OCI-LY7 (cell line): Measurements from ENCODE around the gene CLEC16A. TPM values are rescaled to one million over a fixed set of nuclear protein-coding genes. Genes with fewer than 3 reads are reported as not detected.

Source experiments
- BruUV-seq: library from RNA; stranded (reverse); fragments of 400-500 nt; replicated peaks from 2 replicates; lab custom pipeline; 2021; lab: Mats Ljungman, UMichigan
- CTCF ChIA-PET: fragments of 300-600 bp; sonication (Branson Sonifier 250); formaldehyde crosslinking; loops from one replicate; lab custom pipeline; 2022; ENCODE audit warnings: antibody characterized with exemption; ENCODE audit not compliant: unreplicated experiment; lab: Charles Lee
- POLR2A ChIA-PET: fragments of 300-600 bp; sonication (Branson Sonifier 250); formaldehyde crosslinking; loops from one replicate; lab custom pipeline; 2022; ENCODE audit warnings: antibody characterized with exemption; lab: Charles Lee
- DNase-seq: peaks from one replicate; pipeline ENCODE4 v3.0.0-alpha.2; 2015; ENCODE audit warnings: low spot score
- H2AFZ ChIP-seq: fragments of 200-600 bp; sonication (generic), shearing (Covaris generic); 2 replicates; pipeline ENCODE4 v1.6.1; 2014; ENCODE audit warnings: mild to moderate bottlenecking, antibody characterized with exemption, low read length, moderate library complexity
- H3K27ac ChIP-seq: fragments of 200-600 bp; sonication (generic); 2 replicates; pipeline ENCODE4 v1.5.1; 2014; ENCODE audit warnings: mixed run types, low read depth, mild to moderate bottlenecking, moderate library complexity, low read length, inconsistent platforms; ENCODE audit not compliant: poor library complexity, severe bottlenecking
- H3K36me3 ChIP-seq: fragments of 200-600 bp; sonication (generic); 2 replicates; pipeline ENCODE4 v1.6.1; 2014; ENCODE audit warnings: mild to moderate bottlenecking, antibody characterized with exemption, low read length, moderate library complexity, mixed read lengths; ENCODE audit not compliant: insufficient read depth
- H3K4me1 ChIP-seq: fragments of 200-600 bp; sonication (generic); 2 replicates; pipeline ENCODE4 v1.5.1; 2014; ENCODE audit warnings: mild to moderate bottlenecking, low read length; ENCODE audit not compliant: insufficient read depth, poor library complexity, severe bottlenecking
- H3K4me2 ChIP-seq: fragments of 200-600 bp; sonication (generic); 2 replicates; pipeline ENCODE4 v1.6.1; 2014; ENCODE audit warnings: mild to moderate bottlenecking, low read length
- H3K4me3 ChIP-seq: fragments of 200-600 bp; sonication (generic); 2 replicates; pipeline ENCODE4 v1.5.1; 2014; ENCODE audit warnings: mild to moderate bottlenecking, low read depth, low read length; ENCODE audit not compliant: poor library complexity, severe bottlenecking
- H3K79me2 ChIP-seq: fragments of 200-600 bp; sonication (generic); 2 replicates; pipeline ENCODE4 v1.6.1; 2016; ENCODE audit warnings: low read depth, mild to moderate bottlenecking, low read length, moderate library complexity, mixed read lengths; ENCODE audit not compliant: insufficient read depth
- H3K9me2 ChIP-seq: fragments of 200-600 bp; sonication (generic); 2 replicates; pipeline ENCODE4 v1.6.1; 2016; ENCODE audit warnings: mild to moderate bottlenecking, low read length, mixed read lengths; ENCODE audit not compliant: insufficient read depth
- H3K9me3 ChIP-seq: fragments of 200-600 bp; sonication (generic); 2 replicates; pipeline ENCODE4 v1.6.1; 2014; ENCODE audit warnings: mild to moderate bottlenecking, mixed run types, low read length, mixed read lengths
- H4K20me1 ChIP-seq: fragments of 200-600 bp; sonication (generic); 2 replicates; pipeline ENCODE4 v1.6.1; 2014; ENCODE audit warnings: mild to moderate bottlenecking, antibody characterized with exemption, low read length, moderate library complexity, mixed read lengths; ENCODE audit not compliant: insufficient read depth
- EZH2phosphoT487 ChIP-seq: fragments of 200-600 bp; sonication (generic); IDR thresholded peaks from 2 replicates; pipeline ENCODE4 v1.6.1; 2018; ENCODE audit warnings: low read depth, borderline replicate concordance, mild to moderate bottlenecking, mixed run types, antibody characterized with exemption, low read length, moderate library complexity, mixed read lengths
- intact Hi-C: fragments of 100-400 bp; cut with micrococcal nuclease; formaldehyde crosslinking; loops from one replicate; pipeline ENCODE4 v1.10.0; 2022; ENCODE audit not compliant: unreplicated experiment
- total RNA-seq, 2 experiments: library from RNA; depleted of rRNA in 1 of 2; stranded (reverse); fragments of >200 nt in 1 of 2; shearing (Covaris generic) in 1 of 2; gene quantifications; 2 replicates each; pipeline ENCODE4 v1.2.3, GENCODE V29; 2014 to 2022
- TF ChIP-seq, protein P1 (sequence below): fragments of 200-600 bp; sonication (generic); conservative IDR thresholded peaks from 2 replicates; pipeline ENCODE4 v1.5.1; 2014; ENCODE audit warnings: mild to moderate bottlenecking, antibody characterized with exemption, low read length, moderate library complexity, mixed read lengths

CLEC16A gene
- total RNA-seq, 2 experiments from 2014 or later, result 26.2 to 50.9 TPM

DNA sequence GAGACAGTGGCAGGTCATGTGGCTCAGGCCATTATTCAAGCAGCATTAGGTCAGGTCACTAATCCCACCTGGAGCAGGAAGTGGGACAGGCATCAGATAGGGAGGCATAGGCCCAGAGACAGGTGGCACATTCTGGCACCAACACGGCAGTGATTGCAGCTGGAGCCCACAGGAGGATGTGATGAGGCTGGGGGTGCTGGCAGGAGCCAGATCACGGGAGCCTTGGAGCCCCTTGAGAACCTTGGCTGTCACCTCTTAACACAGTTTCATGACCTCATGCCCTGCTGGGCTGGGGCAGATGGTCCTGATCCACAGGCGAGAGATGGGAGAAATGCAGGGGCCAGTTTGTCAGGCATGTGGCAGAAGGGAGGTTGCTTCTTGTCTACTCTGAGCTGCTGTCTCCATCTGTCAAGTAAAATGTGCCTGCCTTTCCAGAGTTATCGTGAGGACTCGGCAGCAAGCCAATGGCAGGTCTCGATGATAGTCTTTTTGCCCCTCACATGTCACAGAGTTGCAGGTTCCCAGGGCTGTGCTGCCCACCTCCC lies 109.6 kb downstream of the CLEC16A start:
- TF ChIP-seq, protein P1, sequence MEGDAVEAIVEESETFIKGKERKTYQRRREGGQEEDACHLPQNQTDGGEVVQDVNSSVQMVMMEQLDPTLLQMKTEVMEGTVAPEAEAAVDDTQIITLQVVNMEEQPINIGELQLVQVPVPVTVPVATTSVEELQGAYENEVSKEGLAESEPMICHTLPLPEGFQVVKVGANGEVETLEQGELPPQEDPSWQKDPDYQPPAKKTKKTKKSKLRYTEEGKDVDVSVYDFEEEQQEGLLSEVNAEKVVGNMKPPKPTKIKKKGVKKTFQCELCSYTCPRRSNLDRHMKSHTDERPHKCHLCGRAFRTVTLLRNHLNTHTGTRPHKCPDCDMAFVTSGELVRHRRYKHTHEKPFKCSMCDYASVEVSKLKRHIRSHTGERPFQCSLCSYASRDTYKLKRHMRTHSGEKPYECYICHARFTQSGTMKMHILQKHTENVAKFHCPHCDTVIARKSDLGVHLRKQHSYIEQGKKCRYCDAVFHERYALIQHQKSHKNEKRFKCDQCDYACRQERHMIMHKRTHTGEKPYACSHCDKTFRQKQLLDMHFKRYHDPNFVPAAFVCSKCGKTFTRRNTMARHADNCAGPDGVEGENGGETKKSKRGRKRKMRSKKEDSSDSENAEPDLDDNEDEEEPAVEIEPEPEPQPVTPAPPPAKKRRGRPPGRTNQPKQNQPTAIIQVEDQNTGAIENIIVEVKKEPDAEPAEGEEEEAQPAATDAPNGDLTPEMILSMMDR, result no peak
- TF ChIP-seq EZH2phosphoT487, result no peak
- no peak overlapping the region for H3K4me2 ChIP-seq
- H2AFZ ChIP-seq, result no peak overlapping the region
- no peaks in the 10 kb centered on the region for H3K9me2 ChIP-seq
- ChIA-PET CTCF (no interaction called here), POLR2A (interaction anchor here (0.5 to 1.1 kb wide), 2 partner anchors 9 to 18 kb away, joined by 3 to 4 read pairs; no protein-coding TSS in a partner anchor)
- intact Hi-C loops, result no loop called here
- peaks cover 10% of the 10 kb centered on the region; the same call in 1 of the 2 replicates for H3K36me3 ChIP-seq
- no peak overlapping the region for H3K27ac ChIP-seq
- DNase-seq, result no peak
- H3K9me3 ChIP-seq, result no peaks in the 10 kb centered on the region
- H3K4me1 ChIP-seq, result no peaks in the 10 kb centered on the region
- H4K20me1 ChIP-seq, result no peaks in the 10 kb centered on the region
- no peaks in the 10 kb centered on the region for H3K79me2 ChIP-seq
- no TSS peak for BruUV-seq
- no peak overlapping the region for H3K4me3 ChIP-seq

DNA sequence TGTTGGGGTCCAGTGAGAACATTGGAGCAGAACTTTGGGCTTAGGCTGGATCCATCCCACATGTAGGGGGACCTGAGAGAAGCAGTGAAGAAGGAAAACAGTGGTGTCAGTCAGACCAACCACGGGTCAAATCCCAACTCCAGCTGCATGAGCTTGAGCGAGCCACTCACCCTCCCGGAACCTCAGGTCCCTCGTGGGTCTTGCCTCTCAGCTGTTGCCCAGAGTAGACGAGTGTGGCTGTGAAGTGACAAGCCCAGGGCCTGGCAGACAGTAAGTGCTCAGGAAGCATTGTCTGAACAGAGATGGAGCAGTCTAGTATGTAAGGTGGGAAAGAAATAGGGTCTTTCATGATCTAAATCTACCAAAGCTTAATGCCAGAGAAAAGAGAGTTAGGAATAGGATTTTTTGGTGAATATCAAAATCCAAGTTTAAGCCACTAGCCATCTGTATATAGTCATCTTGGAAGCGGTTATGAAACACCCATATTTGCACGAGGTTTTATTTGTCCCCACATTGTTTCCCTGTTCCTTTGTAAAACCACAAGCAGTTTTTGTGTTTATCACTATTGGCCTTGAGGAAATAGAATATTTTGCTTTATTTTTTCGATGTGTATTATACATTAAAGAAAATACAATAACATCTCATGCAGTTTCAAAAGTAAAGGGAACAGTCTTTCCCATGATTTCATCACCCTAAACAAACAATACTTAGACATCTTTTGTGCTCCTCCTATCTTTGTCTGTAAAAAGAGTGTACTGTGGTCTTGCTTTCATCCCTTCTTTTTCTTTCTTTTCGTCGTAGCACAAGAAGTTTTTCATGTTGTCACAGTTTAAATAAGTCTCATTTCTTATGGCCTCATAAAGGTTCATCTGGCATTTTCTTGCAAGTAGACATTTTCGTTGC lies 112.0 kb downstream of the CLEC16A start:
- no peak overlapping the region for H3K4me2 ChIP-seq
- intact Hi-C loops, result no loop called here
- POLR2A ChIA-PET, result interaction anchor here (1.1 kb wide), 1 partner anchor 15 kb away, joined by 3 read pairs; no protein-coding TSS in a partner anchor

More for the DNA sequence above, 112.0 kb downstream of the CLEC16A start:
- CTCF ChIA-PET, result no interaction called here
- Histone ChIP-seq H4K20me1 (no peaks in the 10 kb centered on the region), H3K36me3 (peaks cover 10% of the 10 kb centered on the region; the same call in 1 of the 2 replicates), H3K4me1 (no peaks in the 10 kb centered on the region), H3K4me3 (no peak overlapping the region), H3K27ac (no peak overlapping the region), H3K9me3 (no peaks in the 10 kb centered on the region), H3K79me2 (no peaks in the 10 kb centered on the region), H3K9me2 (no peaks in the 10 kb centered on the region), H2AFZ (no peak overlapping the region)
- DNase-seq, result no peak
- TF ChIP-seq, protein P1, result no peak
- no peak for TF ChIP-seq EZH2phosphoT487
- no TSS peak for BruUV-seq
